H9 (cell line): ENCODE data around the gene SESTD1. TPM values are rescaled to one million over a fixed set of nuclear protein-coding genes. Genes with fewer than 3 reads are reported as not detected.

Experiments
- DNase-seq: peaks from one replicate; pipeline ENCODE4 v3.0.0-alpha.2; 2017
- H2AFZ ChIP-seq: one replicate; pipeline ENCODE4 v1.6.1; 2013; ENCODE audit warnings: mild to moderate bottlenecking, low read length, control low read depth, moderate library complexity
- H2AK5ac ChIP-seq: 2 replicates; pipeline ENCODE4 v1.6.1; 2013; ENCODE audit warnings: low read length, control low read depth, mixed read lengths; ENCODE audit not compliant: insufficient read length
- H2BK120ac ChIP-seq: one replicate; pipeline ENCODE4 v1.6.1; 2013; ENCODE audit warnings: low read depth, mild to moderate bottlenecking, low read length, control low read depth, inconsistent platforms; ENCODE audit not compliant: poor library complexity, severe bottlenecking
- H2BK12ac ChIP-seq: 2 replicates; pipeline ENCODE4 v1.6.1; 2013; ENCODE audit warnings: low read length, control low read depth, mixed read lengths, low read depth; ENCODE audit not compliant: insufficient read length
- H2BK15ac ChIP-seq: 2 replicates; pipeline ENCODE4 v1.6.1; 2013; ENCODE audit warnings: low read depth, low read length, control low read depth
- H2BK20ac ChIP-seq: one replicate; pipeline ENCODE4 v1.6.1; 2013; ENCODE audit warnings: low read depth, mild to moderate bottlenecking, low read length, control low read depth, inconsistent platforms; ENCODE audit not compliant: poor library complexity, severe bottlenecking
- H2BK5ac ChIP-seq: 2 replicates; pipeline ENCODE4 v1.6.1; 2013; ENCODE audit warnings: low read length, control low read depth, mixed read lengths; ENCODE audit not compliant: insufficient read length
- H3K14ac ChIP-seq: 2 replicates; pipeline ENCODE4 v1.6.1; 2013; ENCODE audit warnings: low read length, control low read depth; ENCODE audit not compliant: insufficient read depth
- H3K18ac ChIP-seq: 2 replicates; pipeline ENCODE4 v1.6.1; 2013; ENCODE audit warnings: low read depth, mild to moderate bottlenecking, mixed read lengths, low read length, control low read depth; ENCODE audit not compliant: insufficient read length
- H3K23ac ChIP-seq: 2 replicates; pipeline ENCODE4 v1.6.1; 2013; ENCODE audit warnings: low read length, control low read depth, mixed read lengths, low read depth; ENCODE audit not compliant: insufficient read length
- H3K23me2 ChIP-seq: 2 replicates; pipeline ENCODE4 v1.6.1; 2013; ENCODE audit warnings: low read depth, mild to moderate bottlenecking, mixed read lengths, low read length, control low read depth; ENCODE audit not compliant: insufficient read length, poor library complexity, severe bottlenecking
- H3K27ac ChIP-seq: 2 replicates; pipeline ENCODE4 v1.5.1; 2013; ENCODE audit warnings: low read length, control low read depth, mixed read lengths, low read depth; ENCODE audit not compliant: insufficient read length
- H3K27me3 ChIP-seq: 2 replicates; pipeline ENCODE4 v1.6.1; 2013; ENCODE audit warnings: low read length, control low read depth, inconsistent platforms; ENCODE audit not compliant: insufficient read depth
- H3K4ac ChIP-seq: 2 replicates; pipeline ENCODE4 v1.6.1; 2013; ENCODE audit warnings: low read depth, mild to moderate bottlenecking, control low read depth, inconsistent platforms, low read length, moderate library complexity
- H3K4me1 ChIP-seq: 2 replicates; pipeline ENCODE4 v1.6.1; 2013; ENCODE audit warnings: low read length, control low read depth, inconsistent platforms; ENCODE audit not compliant: insufficient read depth
- H3K4me2 ChIP-seq: 2 replicates; pipeline ENCODE4 v1.6.1; 2013; ENCODE audit warnings: low read length, control low read depth, mixed read lengths; ENCODE audit not compliant: insufficient read length, insufficient read depth
- H3K56ac ChIP-seq: 2 replicates; pipeline ENCODE4 v1.6.1; 2013; ENCODE audit warnings: low read depth, mild to moderate bottlenecking, mixed read lengths, low read length, control low read depth; ENCODE audit not compliant: insufficient read length
- H3K79me1 ChIP-seq: 2 replicates; pipeline ENCODE4 v1.6.1; 2013; ENCODE audit warnings: low read depth, mild to moderate bottlenecking, moderate library complexity, low read length, control low read depth, inconsistent platforms; ENCODE audit not compliant: insufficient read depth, poor library complexity, severe bottlenecking
- H3K79me2 ChIP-seq: 2 replicates; pipeline ENCODE4 v1.6.1; 2013; ENCODE audit warnings: low read length, control low read depth, inconsistent platforms; ENCODE audit not compliant: insufficient read depth
- H3K9ac ChIP-seq: 2 replicates; pipeline ENCODE4 v1.6.1; 2013; ENCODE audit warnings: low read length, control low read depth, mixed read lengths; ENCODE audit not compliant: insufficient read length; ENCODE audit errors: extremely low read depth
- H3K9me3 ChIP-seq: one replicate; pipeline ENCODE4 v1.6.1; 2013; ENCODE audit warnings: low read depth, low read length, inconsistent platforms; ENCODE audit not compliant: control insufficient read depth
- H3T11ph ChIP-seq: one replicate; pipeline ENCODE4 v1.6.1; 2013; ENCODE audit warnings: mild to moderate bottlenecking, low read length, control low read depth, inconsistent platforms
- H4K20me1 ChIP-seq: one replicate; pipeline ENCODE4 v1.6.1; 2013; ENCODE audit not compliant: control insufficient read depth, insufficient read length, insufficient read depth
- H4K5ac ChIP-seq: 2 replicates; pipeline ENCODE4 v1.6.1; 2013; ENCODE audit warnings: low read depth, mild to moderate bottlenecking, mixed read lengths, low read length, control low read depth; ENCODE audit not compliant: insufficient read length
- H4K8ac ChIP-seq: replicated peaks from 2 replicates; pipeline ENCODE4 v1.6.1; 2013; ENCODE audit warnings: low read length, control low read depth, mixed read lengths, low read depth; ENCODE audit not compliant: insufficient read length
- H4K91ac ChIP-seq: 2 replicates; pipeline ENCODE4 v1.6.1; 2013; ENCODE audit warnings: low read depth, mild to moderate bottlenecking, moderate library complexity, mixed read lengths, low read length, control low read depth; ENCODE audit not compliant: insufficient read length
- H3K27ac Mint-ChIP-seq, 3 experiments: 2 replicates in 2 of 3; 3 replicates in 1 of 3; pipeline ENCODE4 v1.8.0; 2020 to 2021; ENCODE audit warnings: mixed read lengths in 3 of 3, mild to moderate bottlenecking in 1 of 3, moderate library complexity in 1 of 3
- H3K27me3 Mint-ChIP-seq: 2 replicates; pipeline ENCODE4 v1.8.0; 2021; ENCODE audit warnings: low read depth, mild to moderate bottlenecking, moderate library complexity, mixed read lengths
- H3K36me3 Mint-ChIP-seq, 3 experiments: 2 replicates in 2 of 3; 3 replicates in 1 of 3; pipeline ENCODE4 v1.8.0; 2020 to 2021; ENCODE audit warnings: low read depth in 3 of 3, mixed read lengths in 3 of 3; ENCODE audit not compliant: insufficient read depth in 1 of 3
- H3K4me1 Mint-ChIP-seq, 2 experiments: 2 replicates each; pipeline ENCODE4 v1.8.0; 2020; ENCODE audit warnings: mixed read lengths in 2 of 2
- H3K4me3 Mint-ChIP-seq, 2 experiments: 2 replicates in 1 of 2; 3 replicates in 1 of 2; pipeline ENCODE4 v1.8.0; 2020 to 2021; ENCODE audit warnings: mild to moderate bottlenecking in 2 of 2, mixed read lengths in 2 of 2, moderate library complexity in 1 of 2
- H3K9me3 Mint-ChIP-seq, 2 experiments: 2 replicates in 1 of 2; 3 replicates in 1 of 2; pipeline ENCODE4 v1.8.0; 2020; ENCODE audit warnings: mild to moderate bottlenecking in 2 of 2, mixed read lengths in 2 of 2, moderate library complexity in 1 of 2
- CTCF ChIP-seq: fragments of 200-600 bp; sonication (generic); conservative IDR thresholded peaks from 3 replicates; pipeline ENCODE4 v1.8.0; 2021; ENCODE audit warnings: antibody characterized with exemption, mild to moderate bottlenecking
- WGBS: extraction: QIAGEN DNeasy Blood & Tissue Kit; methylation state at CpG from one replicate; pipeline ENCODE4 v1.1.7; 2013; ENCODE audit warnings: missing lambda C conversion rate, low lambda C conversion rate, mixed read lengths; ENCODE audit not compliant: insufficient read length; ENCODE audit errors: extremely low coverage; 5-methylcytosine and 5-hydroxymethylcytosine counted together
- total RNA-seq: library from RNA; stranded (reverse); gene quantifications from 2 replicates; pipeline ENCODE4 v1.2.1, GENCODE V29; 2021

SESTD1 gene
- total RNA-seq, 1 experiment from 2014 or later, result 44.4 TPM

- Mint-ChIP-seq H3K9me3 (peaks cover 16 to 28% of the 10 kb centered on the region in 2 experiments), H3K27ac (no peak overlapping the region), H3K4me3 (no peak overlapping the region), H3K4me1 (no peaks in the 10 kb centered on the region), H3K36me3 (peaks cover 7 to 23% (median 10%) of the 10 kb centered on the region in 3 experiments), H3K27me3 (no peaks in the 10 kb centered on the region)
- H4K20me1 ChIP-seq, result no peaks in the 10 kb centered on the region
- no peaks in the 10 kb centered on the region for H3K23me2 ChIP-seq
- no peaks in the 10 kb centered on the region for H3K79me2 ChIP-seq
- H3K9ac ChIP-seq, result no peak overlapping the region
- no peak overlapping the region for H3K27ac ChIP-seq
- H2AK5ac ChIP-seq, result no peak overlapping the region
- no peak overlapping the region for H3K56ac ChIP-seq
- no peak overlapping the region for H4K5ac ChIP-seq
- H3K14ac ChIP-seq, result no peak overlapping the region
- H3K4me2 ChIP-seq, result no peak overlapping the region
- H3K4me1 ChIP-seq, result no peaks in the 10 kb centered on the region
- DNase-seq, result no peak
- no CpG with 5 or more reads among the region's 2 CpGs for WGBS
- no peak overlapping the region for H2BK5ac ChIP-seq
- H3K23ac ChIP-seq, result no peak overlapping the region
- no peak overlapping the region for H2AFZ ChIP-seq
- H3K9me3 ChIP-seq, result peaks cover 4% of the 10 kb centered on the region
- no peak overlapping the region for H2BK15ac ChIP-seq
- no peak for TF ChIP-seq CTCF
- H2BK120ac ChIP-seq, result no peak overlapping the region
- no peaks in the 10 kb centered on the region for H3K79me1 ChIP-seq
- H3K4ac ChIP-seq, result no peak overlapping the region
- H3K18ac ChIP-seq, result no peak overlapping the region
- H4K91ac ChIP-seq, result no peak overlapping the region
- H2BK12ac ChIP-seq, result no peak overlapping the region
- no peaks in the 10 kb centered on the region for H3K27me3 ChIP-seq
- H3T11ph ChIP-seq, result no peak overlapping the region
- H2BK20ac ChIP-seq, result no peak overlapping the region
- no peak overlapping the region for H4K8ac ChIP-seq
These were observed 195.5 kb downstream of the SESTD1 start for GRCh38 chr2:179068991-179069643.
